GM19468 (cell line): Measurements from ENCODE around the gene FRMD4A.

ENCODE experiments used
- ATAC-seq: cut with Tn5 transposase; IDR thresholded peaks from one replicate; pipeline ENCODE4 v1.9.1; 2021; ENCODE audit warnings: mild to moderate bottlenecking, moderate library complexity, moderate number of reproducible peaks; ENCODE audit not compliant: unreplicated experiment; ENCODE audit errors: extremely low read depth

The FRMD4A gene

GRCh38 chr10:13816195-13816925, 514.4 kb downstream of the FRMD4A start:
- no peak for ATAC-seq

- ATAC-seq: no peak
Observed at GRCh38 chr10:13815756-13816155, 515.0 kb downstream of the FRMD4A start.

- ATAC-seq: no peak
Observed at GRCh38 chr10:13813550-13813949, 517.2 kb downstream of the FRMD4A start.

GRCh38 chr10:13812804-13813203, 517.9 kb downstream of the FRMD4A start:
- no peak for ATAC-seq

- no peak for ATAC-seq
Observed at GRCh38 chr10:13810568-13810967, 520.2 kb downstream of the FRMD4A start.

- ATAC-seq: no peak
Observed at GRCh38 chr10:13809427-13809826, 521.3 kb downstream of the FRMD4A start.

- no peak for ATAC-seq
Observed at GRCh38 chr10:13808556-13809391, 522.0 kb downstream of the FRMD4A start.

- no peak for ATAC-seq
Observed at GRCh38 chr10:13806419-13806818, 524.3 kb downstream of the FRMD4A start.

- no peak for ATAC-seq
Observed at GRCh38 chr10:13803566-13804554, 526.9 kb downstream of the FRMD4A start.

- ATAC-seq: no peak
Observed at GRCh38 chr10:13801907-13802288, 528.8 kb downstream of the FRMD4A start.

- ATAC-seq: no peak
Observed at GRCh38 chr10:13801156-13801906, 529.4 kb downstream of the FRMD4A start.

- ATAC-seq: no peak
Observed at GRCh38 chr10:13797164-13797563, 533.6 kb downstream of the FRMD4A start.

GRCh38 chr10:13795653-13796555, 534.8 kb downstream of the FRMD4A start:
- no peak for ATAC-seq

GRCh38 chr10:13794992-13795612, 535.6 kb downstream of the FRMD4A start:
- no peak for ATAC-seq

- ATAC-seq: no peak
Observed at GRCh38 chr10:13792006-13792405, 538.7 kb downstream of the FRMD4A start.

- no peak for ATAC-seq
Observed at GRCh38 chr10:13791483-13791882, 539.2 kb downstream of the FRMD4A start.

GRCh38 chr10:13790196-13790595, 540.5 kb downstream of the FRMD4A start:
- ATAC-seq: no peak

- no peak for ATAC-seq
Observed at GRCh38 chr10:13789448-13789829, 541.3 kb downstream of the FRMD4A start.
